Activated B cell treated with CpG ODN at 0.5 μM for 24 hours (primary cell): ENCODE measurements around the gene ITSN1. TPM values are rescaled to one million over a fixed set of nuclear protein-coding genes. Genes with fewer than 3 reads are reported as not detected.

Experiments used
- ATAC-seq: fragments of 200-7000 bp; cut with Tn5 transposase; one replicate; pipeline ENCODE4 v1.10.0; 2021; ENCODE audit warnings: low read depth, mild to moderate bottlenecking, moderate library complexity
- CTCF ChIA-PET: fragments of 350-600 bp; sonication (Branson Sonifier 250); formaldehyde crosslinking; loops from one replicate; lab custom pipeline; 2021; ENCODE audit warnings: antibody characterized with exemption; lab: Charles Lee
- POLR2A ChIA-PET: fragments of 350-600 bp; sonication (Branson Sonifier 250); formaldehyde crosslinking; loops from one replicate; lab custom pipeline; 2021; ENCODE audit warnings: antibody characterized with exemption; lab: Charles Lee
- DNase-seq: peaks from one replicate; pipeline ENCODE4 v3.0.0; 2022
- H3K27ac Mint-ChIP-seq: one replicate; pipeline ENCODE4 v1.8.0; 2020; ENCODE audit warnings: mixed read lengths
- H3K27me3 Mint-ChIP-seq: one replicate; pipeline ENCODE4 v1.8.0; 2021; ENCODE audit warnings: mixed read lengths
- H3K36me3 Mint-ChIP-seq: one replicate; pipeline ENCODE4 v1.8.0; 2021; ENCODE audit warnings: low read depth, mixed read lengths
- H3K4me1 Mint-ChIP-seq: one replicate; pipeline ENCODE4 v1.8.0; 2021; ENCODE audit warnings: mixed read lengths
- H3K4me3 Mint-ChIP-seq: one replicate; pipeline ENCODE4 v1.8.0; 2020; ENCODE audit warnings: mild to moderate bottlenecking, mixed read lengths
- H3K9me3 Mint-ChIP-seq: one replicate; pipeline ENCODE4 v1.8.0; 2020; ENCODE audit warnings: mixed read lengths
- CTCF ChIP-seq: fragments of 200-600 bp; IDR thresholded peaks from one replicate; pipeline ENCODE4 v1.8.0; 2022; ENCODE audit warnings: antibody characterized with exemption, mild to moderate bottlenecking
- intact Hi-C: fragments of 100-400 bp; cut with micrococcal nuclease; formaldehyde crosslinking; loops from one replicate; pipeline ENCODE4 v1.15.1; 2024
- total RNA-seq: library from RNA; stranded (reverse); gene quantifications from 2 replicates; pipeline ENCODE4 v1.2.3, GENCODE V29; 2022

The ITSN1 gene
- total RNA-seq, 1 donor from 2014 or later: 2.9 TPM

GRCh38 chr21:33948096-33948950 lies 306.0 kb downstream of the ITSN1 start:
- CTCF ChIA-PET: interaction anchor here (0.7 to 1.4 kb wide), 7 partner anchors 11 to 399 kb away, joined by 3 to 11 read pairs (median 4); no protein-coding TSS in a partner anchor
- no peaks in the 10 kb centered on the region for H3K27me3 Mint-ChIP-seq
- no peaks in the 10 kb centered on the region for H3K36me3 Mint-ChIP-seq
- POLR2A ChIA-PET: interaction anchor here (0.6 to 3.4 kb wide), 17 partner anchors 9 to 1984 kb away, joined by 3 to 29 read pairs (median 4); partner anchors contain the start of genes MRPS6 and SLC5A3
- H3K4me3 Mint-ChIP-seq: peak overlapping the region; percentile 75
- no peak for TF ChIP-seq CTCF
- peaks cover 55% of the 10 kb centered on the region for H3K4me1 Mint-ChIP-seq
- peak overlapping the region; percentile 92 for H3K27ac Mint-ChIP-seq
- H3K9me3 Mint-ChIP-seq: peaks cover 3% of the 10 kb centered on the region
- intact Hi-C loops: loop anchor here (1.0 to 5.0 kb wide), 4 partner anchors 27 to 124 kb away; partner anchors contain the start of genes ATP5PO, MRPS6 and SLC5A3
- ATAC-seq: peak; percentile 53
- DNase-seq: peak; percentile 28

GRCh38 chr21:33948951-33949444 lies 306.7 kb downstream of the ITSN1 start:
- no peaks in the 10 kb centered on the region for H3K36me3 Mint-ChIP-seq
- POLR2A ChIA-PET: interaction anchor here (1.2 to 3.4 kb wide), 7 partner anchors 12 to 124 kb away, joined by 3 to 29 read pairs (median 17); partner anchors contain the start of genes MRPS6 and SLC5A3
- peaks cover 3% of the 10 kb centered on the region for H3K9me3 Mint-ChIP-seq
- H3K4me3 Mint-ChIP-seq: peak overlapping the region; percentile 75
- H3K4me1 Mint-ChIP-seq: peaks cover 55% of the 10 kb centered on the region
- intact Hi-C loops: loop anchor here (1.0 to 5.0 kb wide), 4 partner anchors 26 to 123 kb away; partner anchors contain the start of genes ATP5PO, MRPS6 and SLC5A3
- H3K27ac Mint-ChIP-seq: peak overlapping the region; percentile 92
- no peak for TF ChIP-seq CTCF
- H3K27me3 Mint-ChIP-seq: no peaks in the 10 kb centered on the region
- no peak for ATAC-seq
- no peak for DNase-seq
- CTCF ChIA-PET: interaction anchor here (0.8 to 1.1 kb wide), 3 partner anchors 10 to 27 kb away, joined by 3 to 8 read pairs (median 4); no protein-coding TSS in a partner anchor

Other genes with a start within 250 kb of the ITSN1 start
- 66.8 and 71.1 TPM in 2 replicates for gene IFNGR2, start 239.1 kb upstream of the ITSN1 start, total RNA-seq
- gene TMEM50B, start 162.5 kb upstream of the ITSN1 start, total RNA-seq: 42.3 and 47.2 TPM in 2 replicates
- gene DNAJC28, start 150.8 kb upstream of the ITSN1 start, total RNA-seq: 0.53 and 0.66 TPM in 2 replicates
- 99.1 and 106 TPM in 2 replicates for gene GART, start 100.4 kb upstream of the ITSN1 start, total RNA-seq
- 429 and 474 TPM in 2 replicates for gene SON, start 99.5 kb upstream of the ITSN1 start, total RNA-seq
- 4.4 and 4.7 TPM in 2 replicates for gene DONSON, start 53.8 kb upstream of the ITSN1 start, total RNA-seq
- gene CRYZL1, start 760 bp upstream of the ITSN1 start, total RNA-seq: 37.1 and 46.3 TPM in 2 replicates